ENCODE results near the gene FNBP1L.

FNBP1L gene

DNA sequence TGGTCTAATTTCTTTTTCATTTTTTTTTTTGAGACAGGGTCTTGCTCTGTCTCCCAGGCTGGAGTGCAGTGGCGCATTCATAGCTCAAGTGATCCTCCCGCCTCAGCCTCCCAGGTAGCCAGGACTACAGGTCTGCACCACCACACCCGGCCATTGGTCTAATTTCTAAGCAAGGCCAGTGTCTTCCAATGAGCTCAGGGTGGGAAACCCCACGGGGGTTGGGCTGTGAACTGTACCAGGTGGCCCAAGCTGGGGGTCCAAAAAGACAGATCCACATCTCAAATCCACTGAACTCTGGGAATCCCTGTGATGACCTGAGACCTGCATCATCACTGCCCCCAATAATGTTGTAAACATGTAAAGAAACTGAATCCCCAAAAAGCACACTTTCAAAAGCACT lies 154.2 kb downstream of the FNBP1L start:
- no peaks in the 10 kb centered on the region for H3K27me3 Mint-ChIP-seq
- no peak overlapping the region for H3K27ac Mint-ChIP-seq
- H3K4me3 Mint-ChIP-seq: no peak overlapping the region
- H3K4me1 Mint-ChIP-seq (ENCODE audit: low read depth): no peaks in the 10 kb centered on the region
- H3K9me3 Mint-ChIP-seq (ENCODE audit: low read depth): no peaks in the 10 kb centered on the region
- H3K36me3 Mint-ChIP-seq: no peaks in the 10 kb centered on the region

DNA sequence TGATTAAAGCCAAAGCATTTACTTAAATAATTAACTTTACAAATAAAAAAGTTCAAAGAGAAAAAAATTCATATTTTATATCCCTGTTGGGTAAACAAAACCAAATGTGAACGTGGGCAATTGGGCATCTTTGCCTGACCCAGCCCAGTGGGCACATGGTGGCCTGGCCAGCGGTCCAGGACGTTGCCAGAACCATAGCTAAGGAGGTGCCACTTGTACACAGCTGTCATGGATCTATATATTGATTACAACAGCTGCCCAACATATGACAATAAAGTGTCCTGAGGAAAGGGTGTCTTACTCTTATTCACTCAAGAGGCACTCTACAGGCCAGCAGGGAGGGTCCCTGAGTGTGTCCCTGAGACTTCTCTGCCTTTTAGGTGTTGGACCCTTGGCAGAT lies 155.2 kb downstream of the FNBP1L start:
- Mint-ChIP-seq H3K4me1 (ENCODE audit: low read depth) (peaks cover 3% of the 10 kb centered on the region), H3K27me3 (no peaks in the 10 kb centered on the region), H3K27ac (no peak overlapping the region), H3K9me3 (ENCODE audit: low read depth) (no peaks in the 10 kb centered on the region), H3K36me3 (no peaks in the 10 kb centered on the region), H3K4me3 (no peak overlapping the region)

DNA sequence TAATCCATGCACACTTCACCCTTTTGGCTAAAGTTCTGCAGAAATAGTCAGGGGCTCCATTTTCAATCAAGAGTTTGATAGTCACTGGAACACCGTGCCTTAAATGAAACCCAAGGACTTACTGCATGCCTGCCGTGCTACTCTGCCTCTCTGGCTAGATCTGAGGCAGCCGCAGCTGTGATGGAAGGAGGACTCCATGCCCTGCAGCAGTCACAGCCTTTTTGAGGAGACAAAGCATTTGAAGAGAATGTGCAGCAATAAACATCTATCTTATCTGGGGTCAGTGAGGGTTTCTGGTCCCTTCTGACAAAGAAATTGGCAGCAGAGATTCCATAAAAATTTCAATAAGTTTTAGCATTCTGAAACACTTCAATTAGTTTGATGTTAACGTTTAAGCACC lies 155.7 kb downstream of the FNBP1L start:
- Mint-ChIP-seq H3K36me3 (no peaks in the 10 kb centered on the region), H3K4me1 (ENCODE audit: low read depth) (peaks cover 7% of the 10 kb centered on the region), H3K9me3 (ENCODE audit: low read depth) (no peaks in the 10 kb centered on the region), H3K27me3 (no peaks in the 10 kb centered on the region), H3K27ac (no peak overlapping the region), H3K4me3 (no peak overlapping the region)
